Cardiac muscle cell (in vitro differentiated cells and primary cell): ENCODE results near the gene OR4N2. TPM values are rescaled to one million over a fixed set of nuclear protein-coding genes. Genes with fewer than 3 reads are reported as not detected.
"Not testable (repeated sequence)": the region's sequence is repeated elsewhere in the genome, so short reads cannot be mapped to it uniquely, and the experiment has no call there.

Source experiments
- DNase-seq, 2 donors: peaks; one replicate each; pipeline versions ENCODE4 v3.0.0 to v3.0.0-alpha.2; 2010 to 2017; ENCODE audit warnings: low read depth in 1 of 2, low spot score in 1 of 2
- H3K27ac ChIP-seq: fragments of 200-600 bp; sonication (generic); 2 replicates; pipeline ENCODE4 v1.5.1; 2016
- H3K27me3 ChIP-seq: fragments of 200-600 bp; sonication (generic); 2 replicates; pipeline ENCODE4 v1.6.0; 2016; ENCODE audit warnings: control low read depth
- H3K36me3 ChIP-seq: fragments of 200-600 bp; sonication (generic); 2 replicates; pipeline ENCODE4 v1.5.1; 2016; ENCODE audit warnings: control low read depth
- H3K4me1 ChIP-seq: fragments of 200-600 bp; sonication (generic); 2 replicates; pipeline ENCODE4 v1.8.1; 2017; ENCODE audit warnings: low read depth, mild to moderate bottlenecking, mixed run types
- H3K4me3 ChIP-seq: fragments of 200-600 bp; sonication (generic); 2 replicates; pipeline ENCODE4 v1.5.1; 2016; ENCODE audit warnings: mild to moderate bottlenecking
- H3K9me3 ChIP-seq: fragments of 200-600 bp; sonication (generic); 2 replicates; pipeline ENCODE4 v1.5.1; 2017; ENCODE audit warnings: low read depth, mild to moderate bottlenecking, control low read depth
- polyA plus RNA-seq: library from polyadenylated mRNA; unstranded; fragments of >200 nt; fragmentation: Nextera tagmentation; extraction: Ambion mirVana; gene quantifications from 2 replicates; pipeline ENCODE4 v1.2.1, GENCODE V29; 2016
- total RNA-seq: library from RNA; depleted of rRNA; stranded (reverse); fragments of >200 nt; gene quantifications from 2 replicates; pipeline ENCODE4 v1.2.3, GENCODE V29; 2016
- TF ChIP-seq, protein P1 (sequence below): IDR thresholded peaks from 2 replicates; pipeline ENCODE4 v1.5.1; 2012; ENCODE audit warnings: low read depth, mild to moderate bottlenecking, low read length

The OR4N2 gene
- total and polyA plus RNA-seq, 2 experiments from 2014 or later = not detected

- no peaks in the 10 kb centered on the region for H3K36me3 ChIP-seq
- H3K9me3 ChIP-seq = no peaks in the 10 kb centered on the region
- H3K27ac ChIP-seq = no peak overlapping the region
- H3K27me3 ChIP-seq = no peaks in the 10 kb centered on the region
- H3K4me1 ChIP-seq = no peaks in the 10 kb centered on the region
- DNase-seq = no peak
- no peak overlapping the region for H3K4me3 ChIP-seq
- TF ChIP-seq, protein P1, sequence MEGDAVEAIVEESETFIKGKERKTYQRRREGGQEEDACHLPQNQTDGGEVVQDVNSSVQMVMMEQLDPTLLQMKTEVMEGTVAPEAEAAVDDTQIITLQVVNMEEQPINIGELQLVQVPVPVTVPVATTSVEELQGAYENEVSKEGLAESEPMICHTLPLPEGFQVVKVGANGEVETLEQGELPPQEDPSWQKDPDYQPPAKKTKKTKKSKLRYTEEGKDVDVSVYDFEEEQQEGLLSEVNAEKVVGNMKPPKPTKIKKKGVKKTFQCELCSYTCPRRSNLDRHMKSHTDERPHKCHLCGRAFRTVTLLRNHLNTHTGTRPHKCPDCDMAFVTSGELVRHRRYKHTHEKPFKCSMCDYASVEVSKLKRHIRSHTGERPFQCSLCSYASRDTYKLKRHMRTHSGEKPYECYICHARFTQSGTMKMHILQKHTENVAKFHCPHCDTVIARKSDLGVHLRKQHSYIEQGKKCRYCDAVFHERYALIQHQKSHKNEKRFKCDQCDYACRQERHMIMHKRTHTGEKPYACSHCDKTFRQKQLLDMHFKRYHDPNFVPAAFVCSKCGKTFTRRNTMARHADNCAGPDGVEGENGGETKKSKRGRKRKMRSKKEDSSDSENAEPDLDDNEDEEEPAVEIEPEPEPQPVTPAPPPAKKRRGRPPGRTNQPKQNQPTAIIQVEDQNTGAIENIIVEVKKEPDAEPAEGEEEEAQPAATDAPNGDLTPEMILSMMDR = no peak
These were observed 3.7 kb upstream of the OR4N2 start for GRCh38 chr14:19799880-19800279.

GRCh38 chr14:19800282-19801117 lies 3.1 kb upstream of the OR4N2 start:
- TF ChIP-seq, protein P1 = no peak
- no peak overlapping the region for H3K4me3 ChIP-seq
- no peaks in the 10 kb centered on the region for H3K27me3 ChIP-seq
- no peak overlapping the region for H3K27ac ChIP-seq
- H3K36me3 ChIP-seq = no peaks in the 10 kb centered on the region
- H3K4me1 ChIP-seq = no peaks in the 10 kb centered on the region
- no peaks in the 10 kb centered on the region for H3K9me3 ChIP-seq
- no peak for DNase-seq

DNA sequence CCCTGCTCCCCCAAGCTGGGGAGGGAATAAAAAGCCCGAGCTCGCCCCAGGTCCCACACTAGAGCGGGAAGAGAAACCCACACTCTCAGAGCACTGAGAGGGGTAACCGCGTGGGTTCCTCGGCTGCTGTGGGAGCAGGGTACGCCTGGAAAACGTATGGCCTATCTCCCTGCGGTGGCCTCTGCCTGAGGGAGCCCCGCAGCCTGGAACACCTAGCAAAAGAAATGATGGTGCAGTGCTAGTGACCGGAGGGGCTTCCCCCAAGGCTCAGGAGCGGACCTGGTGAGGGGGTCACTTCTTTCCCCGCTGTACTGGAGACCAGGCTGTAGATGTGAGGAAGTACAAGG lies 2.5 kb upstream of the OR4N2 start:
- no peak for DNase-seq
- TF ChIP-seq, protein P1 = no peak
- no peak overlapping the region for H3K27ac ChIP-seq
- H3K27me3 ChIP-seq = no peaks in the 10 kb centered on the region
- H3K36me3 ChIP-seq = no peaks in the 10 kb centered on the region
- H3K4me1 ChIP-seq = no peaks in the 10 kb centered on the region
- no peak overlapping the region for H3K4me3 ChIP-seq
- H3K9me3 ChIP-seq = no peaks in the 10 kb centered on the region

DNA sequence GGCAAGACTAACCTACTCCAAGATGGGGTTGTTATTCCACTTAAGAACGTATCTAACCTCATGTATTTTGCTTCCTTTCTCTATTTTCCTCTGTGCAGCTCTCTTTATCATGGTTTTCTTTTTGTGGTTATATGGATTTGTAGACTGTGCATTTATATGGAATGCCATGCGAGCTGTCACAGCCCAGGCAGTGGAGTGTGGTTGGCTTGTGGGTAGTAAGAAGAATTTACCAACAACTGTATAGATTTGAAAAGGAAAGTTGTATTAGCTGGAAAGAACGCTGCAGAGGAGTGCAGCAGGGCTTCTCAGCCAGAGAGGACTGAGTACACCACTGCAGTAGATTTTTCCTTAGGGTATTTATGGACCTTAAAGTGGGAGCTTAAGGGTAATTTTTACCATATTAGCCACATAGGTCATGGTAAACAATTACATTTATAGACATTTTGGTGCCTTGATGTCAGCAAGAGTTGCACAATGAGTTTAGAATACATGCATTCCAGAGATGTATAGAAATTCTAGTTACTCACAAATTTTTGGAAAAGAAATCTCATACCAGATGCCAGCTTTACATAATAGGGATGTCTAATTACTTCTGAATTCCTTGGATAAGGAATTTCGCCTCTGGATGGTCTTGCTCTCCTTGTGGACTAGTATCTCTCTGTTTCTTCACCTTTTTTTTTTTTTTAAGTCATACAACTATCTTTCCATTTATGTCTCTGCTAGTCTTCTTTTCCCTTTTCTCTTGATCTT lies 9.8 kb downstream of the OR4N2 start:
- not testable (repeated sequence) for H3K27me3 ChIP-seq, H3K27ac ChIP-seq, H3K9me3 ChIP-seq, DNase-seq, H3K4me1 ChIP-seq, H3K4me3 ChIP-seq, H3K36me3 ChIP-seq

DNA sequence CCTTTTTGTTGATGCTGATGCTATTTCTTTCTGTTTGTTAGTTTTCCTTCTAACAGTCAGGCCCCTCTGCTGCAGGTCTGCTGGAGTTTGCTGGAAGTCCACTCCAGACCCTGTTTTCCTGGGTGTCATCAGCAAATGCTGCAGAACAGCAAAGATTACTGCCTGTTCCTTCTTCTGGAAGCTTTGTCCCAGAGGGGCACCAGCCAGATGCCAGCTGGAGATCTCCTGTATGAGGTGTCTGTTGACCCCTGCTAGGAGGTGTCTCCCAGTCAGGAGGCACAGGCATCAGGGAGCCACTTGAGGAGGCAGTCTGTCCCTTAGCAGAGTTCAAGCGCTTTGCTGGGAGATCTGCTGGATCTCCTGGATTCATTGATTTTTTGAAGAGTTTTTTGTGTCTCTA lies 16.3 kb downstream of the OR4N2 start:
- not testable (repeated sequence) for H3K4me1 ChIP-seq, H3K4me3 ChIP-seq, DNase-seq, H3K9me3 ChIP-seq, H3K36me3 ChIP-seq, H3K27me3 ChIP-seq, H3K27ac ChIP-seq

DNA sequence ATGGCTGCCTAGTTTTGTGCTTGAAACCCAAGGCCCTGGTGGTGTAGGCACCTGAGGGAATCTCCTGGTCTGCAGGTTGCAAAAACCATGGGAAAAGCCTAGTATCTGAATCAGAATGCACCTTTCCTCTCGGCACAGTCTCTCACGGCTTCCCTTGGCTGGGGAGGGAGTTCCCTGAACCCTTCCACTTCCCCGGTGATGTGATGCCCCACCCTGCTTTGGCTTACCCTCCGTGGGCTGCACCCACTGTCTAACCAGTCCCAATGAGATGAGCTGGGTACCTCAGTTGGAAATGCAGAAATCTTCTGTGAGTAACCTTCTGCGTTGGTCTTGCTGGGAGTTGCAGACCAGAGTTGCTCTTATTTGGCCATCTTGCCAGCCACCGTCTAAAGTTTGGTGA lies 17.4 kb downstream of the OR4N2 start:
- H3K4me1 ChIP-seq, H3K27ac ChIP-seq, H3K9me3 ChIP-seq, DNase-seq, H3K27me3 ChIP-seq, H3K4me3 ChIP-seq, H3K36me3 ChIP-seq: not testable (repeated sequence)

DNA sequence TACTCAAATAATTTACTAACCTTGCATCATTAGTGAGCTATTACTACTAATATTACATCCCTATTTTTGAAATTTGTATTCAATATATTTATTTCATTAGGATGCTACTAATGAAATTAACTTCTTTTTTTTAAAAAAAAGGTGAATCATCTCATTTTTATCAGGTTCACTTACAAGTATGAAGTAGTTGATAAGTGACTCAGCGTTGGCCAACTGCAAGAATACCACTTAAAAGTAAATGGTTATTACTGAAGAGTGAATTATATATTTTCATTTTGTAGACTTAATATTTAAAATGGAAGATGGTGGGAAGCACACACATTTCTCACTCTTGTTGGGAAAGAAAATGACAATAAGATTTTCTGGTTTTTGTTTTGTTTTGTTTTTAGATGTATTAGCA lies 19.6 kb downstream of the OR4N2 start:
- no peaks in the 10 kb centered on the region for H3K36me3 ChIP-seq
- DNase-seq = no peak
- H3K27ac ChIP-seq = no peak overlapping the region
- no peaks in the 10 kb centered on the region for H3K27me3 ChIP-seq
- no peak overlapping the region for H3K4me3 ChIP-seq
- no peaks in the 10 kb centered on the region for H3K4me1 ChIP-seq
- TF ChIP-seq, protein P1 = no peak
- no peaks in the 10 kb centered on the region for H3K9me3 ChIP-seq
